HG03135 (cell line): ENCODE results near the gene HERC3.
A peak's percentile ranks its signal among the peaks of the same experiment; 100 is the strongest.

Experiments
- ATAC-seq: cut with Tn5 transposase; IDR thresholded peaks from one replicate; pipeline ENCODE4 v1.9.1; 2021; ENCODE audit warnings: mild to moderate bottlenecking, moderate library complexity; ENCODE audit not compliant: unreplicated experiment

HERC3 gene

DNA sequence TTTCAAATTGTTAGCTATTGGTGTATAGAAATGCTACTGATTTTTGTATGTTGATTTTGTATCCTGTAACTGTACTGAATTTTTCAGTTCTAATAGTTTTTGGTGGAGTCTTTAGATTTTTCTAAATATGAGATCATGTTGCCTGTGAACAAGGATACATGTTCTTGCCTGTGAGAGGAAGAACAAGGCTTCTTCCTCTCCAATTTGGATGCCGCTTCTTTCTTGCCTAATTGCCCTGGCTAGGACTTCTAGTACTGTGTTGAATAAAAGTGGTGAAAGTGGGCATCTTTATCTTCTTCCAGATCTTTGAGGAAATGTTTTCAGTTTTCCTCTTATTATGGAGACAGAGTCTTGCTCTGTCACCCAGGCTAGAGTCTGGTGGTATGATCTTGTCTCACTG lies 121.5 kb downstream of the HERC3 start:
- no peak for ATAC-seq

DNA sequence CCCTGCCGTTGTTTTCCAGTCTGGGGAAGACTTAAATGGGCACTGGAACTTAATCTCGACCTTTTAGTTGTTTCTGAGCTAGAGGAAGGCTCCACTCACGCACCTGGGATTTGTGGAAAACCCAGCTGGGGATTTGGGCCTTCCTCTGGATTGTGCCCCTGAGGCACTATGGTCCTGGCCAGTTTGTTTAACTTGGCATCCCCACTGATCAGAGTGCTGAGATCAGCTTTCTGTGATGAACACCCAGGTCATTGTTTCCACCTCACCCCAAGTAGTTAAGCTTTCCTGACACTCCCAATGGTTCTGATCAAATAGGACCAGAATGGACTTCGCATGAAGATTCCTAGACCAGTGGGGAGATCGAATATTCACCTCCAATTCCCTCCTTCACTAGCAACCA lies 125.8 kb downstream of the HERC3 start:
- no peak for ATAC-seq

DNA sequence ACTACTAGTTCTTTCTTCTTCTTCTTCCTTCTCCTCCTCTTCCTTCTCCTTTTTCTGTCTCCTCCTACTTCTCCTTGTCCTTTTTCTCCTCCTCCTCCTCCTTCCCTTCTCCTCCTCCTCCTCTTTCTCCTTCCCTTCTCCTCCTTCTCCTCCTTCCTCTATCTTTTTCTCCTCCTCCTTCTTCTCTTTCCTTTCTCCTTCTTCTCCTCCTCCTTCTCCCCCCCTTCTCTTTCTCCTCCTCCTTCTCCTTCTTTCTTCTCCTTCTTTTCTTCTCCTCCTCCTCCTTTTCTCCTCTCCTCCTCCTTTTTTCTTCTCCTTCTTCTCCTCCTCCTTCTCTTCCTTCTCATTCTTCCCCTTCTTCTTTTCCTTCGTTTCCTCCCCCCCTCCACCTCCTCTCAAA lies 127.1 kb downstream of the HERC3 start:
- no peak for ATAC-seq

DNA sequence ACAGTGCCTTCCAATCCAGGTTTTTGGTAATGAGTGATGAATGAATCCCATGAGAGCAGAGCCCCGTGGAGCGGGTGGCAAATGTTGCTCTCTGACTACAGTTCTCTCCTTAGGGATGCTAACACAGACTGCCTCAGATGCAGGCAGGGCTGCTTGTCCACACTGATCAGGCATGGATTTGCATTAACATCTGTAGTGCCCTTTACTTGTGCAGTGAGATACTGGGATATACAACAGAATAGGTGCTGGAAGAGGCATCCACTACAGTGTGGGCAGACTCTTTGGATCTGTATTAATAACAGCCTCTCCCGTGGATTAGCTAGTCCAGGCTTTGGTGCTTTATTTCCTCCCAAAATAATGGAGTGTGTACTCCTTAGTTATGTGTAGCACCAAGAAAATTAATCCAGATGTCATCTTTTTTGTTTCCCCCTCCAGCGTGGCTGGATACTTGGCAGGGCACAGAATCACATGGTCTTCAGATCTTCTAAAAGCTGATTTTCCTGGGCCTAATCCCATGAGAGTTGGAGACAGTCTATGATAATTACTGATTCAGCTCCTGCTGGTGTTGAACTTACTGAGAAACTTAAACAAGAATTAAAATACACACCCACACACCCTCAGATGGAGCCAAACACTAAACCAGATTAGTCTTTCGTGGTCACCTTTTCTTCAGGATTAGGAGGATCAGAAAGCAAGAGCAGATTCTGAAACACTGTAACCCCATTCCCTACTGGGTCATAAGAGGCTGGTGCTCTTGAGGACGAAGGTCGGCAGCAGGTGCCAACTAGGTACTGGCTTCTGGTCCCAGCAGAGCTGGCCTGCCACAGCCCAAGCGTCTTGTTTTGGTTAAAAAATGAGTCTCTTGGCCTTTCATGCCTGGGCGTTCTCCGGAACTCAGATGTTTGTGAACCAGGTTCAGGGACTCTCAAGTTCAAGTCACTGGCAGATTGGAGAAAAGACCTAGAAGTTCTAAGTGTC lies 128.5 kb downstream of the HERC3 start:
- no peak for ATAC-seq

DNA sequence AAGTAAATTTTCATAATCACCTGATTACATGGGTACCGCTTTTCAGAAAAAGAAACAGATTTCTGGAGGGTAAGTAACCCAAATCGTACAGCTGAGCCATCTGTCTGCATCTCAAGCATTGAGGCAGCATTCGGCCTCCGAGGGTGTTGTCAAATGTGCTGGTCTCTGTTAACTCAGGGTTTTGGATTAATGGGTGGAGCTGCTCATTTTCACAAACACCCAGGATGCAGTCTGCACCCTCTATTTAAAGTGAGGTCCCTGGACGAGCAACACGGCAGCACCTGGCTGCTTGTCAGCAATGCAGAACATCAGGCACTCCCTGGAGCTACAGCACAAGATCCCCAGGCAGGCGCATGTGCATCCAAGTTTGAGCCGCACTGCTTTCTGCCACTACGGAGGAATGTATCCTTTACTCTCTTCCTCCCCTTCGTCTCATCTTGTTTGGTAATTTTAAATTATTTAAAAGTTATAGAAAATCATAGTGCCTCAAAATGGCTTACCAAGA lies 130.0 kb downstream of the HERC3 start:
- ATAC-seq: no peak

DNA sequence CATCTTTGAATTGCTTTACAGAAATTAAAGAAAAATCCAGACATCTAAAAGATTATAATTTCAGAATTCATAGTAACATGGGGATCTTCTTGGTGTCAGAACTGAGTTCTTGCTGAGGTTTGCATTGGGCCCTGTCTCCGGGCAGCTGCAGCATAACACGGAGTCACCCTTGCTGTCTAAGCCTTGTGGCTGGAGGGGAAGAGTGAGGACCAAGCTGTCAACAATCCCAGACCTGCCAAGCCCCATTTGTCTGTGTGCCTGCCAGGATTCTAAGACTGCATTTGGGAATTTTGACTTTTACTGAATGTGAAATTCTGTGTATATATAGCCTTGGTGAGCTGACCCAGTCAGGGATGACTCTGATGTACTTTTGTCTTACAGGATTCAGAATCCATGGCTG lies 130.5 kb downstream of the HERC3 start:
- ATAC-seq: no peak

DNA sequence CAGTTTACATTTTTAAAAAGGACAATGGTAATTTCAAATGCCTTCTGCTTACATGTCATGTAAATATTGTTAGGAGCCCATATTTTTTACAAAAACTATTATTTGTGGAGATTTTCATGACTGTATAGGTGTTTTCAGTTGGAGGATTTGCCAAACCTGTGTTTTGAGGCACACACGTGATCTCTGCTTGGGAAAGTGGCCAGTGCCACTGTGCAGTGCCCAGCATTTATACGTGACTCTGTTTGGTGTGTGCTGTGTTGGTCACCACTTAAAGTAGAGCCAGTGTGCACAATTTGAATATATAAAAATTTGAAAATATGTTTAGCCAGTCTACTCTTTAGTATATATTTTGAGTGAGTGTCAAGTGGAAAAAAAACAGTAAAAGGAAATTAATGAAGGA lies 132.1 kb downstream of the HERC3 start:
- no peak for ATAC-seq

DNA sequence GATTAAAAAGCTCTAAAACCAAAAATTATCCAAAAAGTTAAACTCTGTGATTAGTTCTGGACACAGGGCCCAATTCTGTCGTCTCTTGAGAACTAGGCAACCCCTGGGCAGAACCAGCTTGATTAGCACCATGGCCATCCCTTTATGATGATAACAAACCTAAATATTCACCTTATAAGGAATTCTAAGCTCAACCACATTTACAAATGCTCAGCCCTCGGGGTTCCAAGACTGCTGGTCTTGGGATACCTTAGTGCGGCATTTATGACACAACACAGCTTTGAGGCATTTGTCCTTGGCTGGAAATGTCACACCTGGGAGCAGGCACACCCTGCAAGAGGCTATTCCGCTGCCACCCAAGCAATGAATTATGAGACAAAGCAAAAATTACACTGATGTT lies 132.9 kb downstream of the HERC3 start:
- no peak for ATAC-seq

DNA sequence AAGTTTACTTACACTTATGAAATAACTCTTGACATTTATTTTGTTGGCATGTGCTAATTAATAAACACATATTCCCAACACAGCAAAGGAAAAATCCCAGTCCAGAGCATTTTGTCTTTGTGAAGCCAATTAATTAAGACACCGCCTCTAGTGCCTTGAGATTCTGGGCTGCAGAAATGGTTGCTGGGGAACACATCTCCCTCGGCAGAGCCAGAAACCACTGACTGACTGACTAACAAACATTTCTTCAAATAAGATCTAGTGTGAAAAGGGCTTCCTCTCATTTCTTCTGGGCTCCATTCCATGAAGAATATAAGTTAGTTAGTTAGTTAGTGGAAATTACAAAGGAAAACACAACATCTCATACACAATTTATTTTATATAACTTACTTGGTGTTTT lies 133.7 kb downstream of the HERC3 start:
- no peak for ATAC-seq

DNA sequence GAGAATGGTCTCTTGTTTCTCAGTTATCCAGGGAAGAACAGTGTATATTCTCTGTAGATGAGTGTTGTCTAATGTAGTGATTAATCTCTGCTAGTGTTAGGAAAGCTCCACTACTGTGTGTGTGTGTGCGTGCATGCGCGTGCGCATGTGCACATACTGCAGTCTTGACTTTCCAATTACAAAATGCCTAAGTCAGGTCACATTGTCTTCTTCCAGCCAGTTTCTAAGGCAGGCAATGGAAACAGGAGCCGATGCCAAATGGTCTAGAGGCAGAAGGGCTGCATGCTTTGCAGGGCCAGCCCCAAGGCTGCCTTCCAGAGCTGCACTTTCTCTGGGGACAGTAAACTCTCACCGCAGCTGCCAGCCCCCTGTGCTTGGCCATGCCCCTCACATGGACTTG lies 135.9 kb downstream of the HERC3 start:
- no peak for ATAC-seq

DNA sequence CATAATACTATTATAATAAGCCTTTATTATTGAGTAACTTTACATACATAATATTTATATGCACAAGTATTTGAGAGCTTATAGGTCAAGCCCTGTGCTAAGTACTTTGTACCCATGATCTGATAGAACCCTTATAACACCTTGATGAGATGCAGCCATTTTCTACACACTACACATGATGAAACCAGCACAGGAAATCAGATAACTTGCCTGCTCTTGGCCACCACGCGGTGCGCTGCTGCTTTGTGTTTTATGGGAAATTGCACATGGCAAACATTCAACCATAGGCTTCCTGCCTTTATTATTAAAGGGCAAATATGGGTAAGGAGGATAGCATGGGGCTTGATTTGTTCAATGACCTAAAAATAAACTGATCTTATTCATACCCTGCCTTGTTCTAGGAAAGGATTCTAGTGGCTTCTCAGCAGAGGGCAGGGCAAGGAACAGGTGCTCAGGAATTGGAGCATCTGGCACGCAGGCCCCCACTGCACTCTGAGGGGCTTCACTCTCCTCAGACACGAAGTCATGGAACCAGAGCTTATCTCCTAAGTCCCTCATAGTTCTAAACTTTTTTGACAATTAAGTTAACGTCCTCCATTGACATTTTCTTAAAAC lies 137.0 kb downstream of the HERC3 start:
- ATAC-seq: no peak

DNA sequence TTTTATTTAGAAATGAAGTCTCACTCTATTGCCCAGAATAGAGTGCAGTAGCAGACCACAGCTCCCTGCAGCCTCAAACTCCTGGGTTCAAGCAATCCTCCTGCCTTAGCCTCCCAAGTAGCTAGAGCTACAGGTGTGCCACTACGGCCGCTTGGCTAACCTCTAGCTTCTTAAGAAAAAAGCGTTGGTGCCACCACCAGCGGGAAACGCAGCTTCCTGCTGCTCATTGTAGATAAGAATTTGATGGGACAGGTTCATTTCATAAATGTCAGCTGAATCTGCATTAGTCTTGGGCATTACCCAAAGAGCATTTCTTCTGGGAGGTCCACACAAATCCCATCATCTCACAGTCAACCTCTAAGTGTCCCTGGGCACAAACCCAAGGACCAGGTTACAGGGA lies 138.5 kb downstream of the HERC3 start:
- no peak for ATAC-seq

DNA sequence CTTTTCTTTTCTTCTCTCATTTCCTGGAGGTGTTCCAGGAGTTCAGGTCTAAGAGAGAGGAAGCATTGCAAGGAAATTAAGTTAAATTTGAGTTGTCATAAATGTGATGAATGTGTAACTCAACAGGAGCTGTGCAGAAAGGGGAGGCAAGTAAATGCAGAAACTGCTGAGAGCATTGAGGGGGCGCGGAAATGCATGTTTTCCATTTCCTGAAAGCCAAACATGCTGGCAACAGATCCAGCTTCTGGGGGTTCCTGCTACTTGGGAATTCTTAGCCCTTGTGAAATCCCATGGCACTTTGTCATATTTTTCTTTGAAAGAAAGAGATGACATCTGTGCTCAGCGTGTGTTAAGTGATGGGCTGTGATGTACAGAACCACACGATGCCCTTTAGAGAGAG lies 139.1 kb downstream of the HERC3 start:
- no peak for ATAC-seq

DNA sequence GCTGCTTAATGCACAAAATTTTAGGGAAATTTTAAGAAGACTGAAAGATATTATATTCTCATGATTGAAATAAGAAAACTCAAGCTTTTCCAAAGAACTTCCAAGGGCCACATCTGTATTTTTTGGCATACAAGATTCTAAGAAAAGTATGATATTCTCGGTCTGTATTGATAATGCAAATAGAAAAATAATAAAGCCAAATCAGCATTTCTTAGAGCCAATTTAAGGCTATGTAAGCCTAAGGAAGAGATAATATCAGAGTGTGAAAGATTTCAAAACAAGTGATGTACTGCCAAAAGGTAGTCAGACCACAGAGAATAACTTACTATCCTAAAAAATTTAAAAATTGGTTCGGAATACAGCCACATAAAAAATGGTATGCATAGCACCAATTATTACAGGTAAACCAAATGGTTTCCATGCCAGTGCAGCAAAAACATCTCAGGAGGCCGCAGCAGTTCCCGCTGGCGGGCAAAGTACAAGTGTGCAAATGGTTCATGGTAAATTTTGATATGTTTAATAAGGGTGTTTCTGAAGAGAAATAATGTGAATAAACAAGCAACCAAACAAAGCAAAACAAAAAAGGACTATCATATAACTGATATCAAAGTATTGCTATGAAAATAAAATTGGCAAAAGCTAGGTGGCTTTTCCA lies 140.6 kb downstream of the HERC3 start:
- ATAC-seq: no peak

DNA sequence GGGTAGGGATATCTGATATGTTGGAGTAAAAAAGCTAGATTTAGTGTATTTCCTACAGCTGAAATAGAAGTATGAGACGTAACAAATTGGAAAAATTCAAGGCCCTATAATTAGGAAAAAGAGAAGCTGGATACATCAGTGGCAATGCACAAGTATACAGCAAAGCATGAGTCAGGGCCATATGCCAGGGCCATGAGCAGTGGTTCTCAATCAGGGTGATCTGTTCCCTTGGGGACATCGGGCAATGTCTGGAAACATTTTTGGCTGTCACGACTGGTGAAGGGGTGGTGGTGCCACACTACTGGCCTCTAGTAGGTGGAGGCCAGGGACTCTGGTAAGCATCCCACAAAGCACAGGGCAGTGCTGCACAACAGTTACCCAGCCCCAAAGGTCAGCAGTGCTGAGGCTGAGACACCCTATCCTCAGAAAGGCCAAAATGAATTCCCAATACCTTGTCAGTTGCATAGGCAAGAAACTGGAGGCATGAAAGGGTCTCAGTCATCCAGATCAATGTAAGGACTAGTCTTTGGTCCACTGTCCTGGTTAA lies 142.2 kb downstream of the HERC3 start:
- ATAC-seq: no peak

DNA sequence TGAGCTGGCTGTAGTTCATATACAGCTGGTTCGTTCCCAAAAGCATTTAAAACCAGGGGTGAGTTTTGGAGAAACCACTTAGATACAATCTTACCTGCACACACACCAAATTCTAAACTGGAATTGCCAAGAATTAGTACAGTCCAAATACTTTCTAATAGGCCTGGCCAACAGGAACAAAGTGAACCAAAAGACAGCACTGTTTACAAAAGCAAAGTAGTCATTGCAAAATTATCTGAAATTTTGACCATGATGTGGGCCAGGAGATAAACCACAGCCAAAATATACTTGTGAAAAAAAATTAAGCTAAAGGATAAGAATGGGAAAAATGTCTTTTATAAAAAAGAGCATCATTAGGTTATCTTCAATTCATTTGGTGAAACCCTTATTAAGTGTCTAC lies 143.3 kb downstream of the HERC3 start:
- no peak for ATAC-seq

DNA sequence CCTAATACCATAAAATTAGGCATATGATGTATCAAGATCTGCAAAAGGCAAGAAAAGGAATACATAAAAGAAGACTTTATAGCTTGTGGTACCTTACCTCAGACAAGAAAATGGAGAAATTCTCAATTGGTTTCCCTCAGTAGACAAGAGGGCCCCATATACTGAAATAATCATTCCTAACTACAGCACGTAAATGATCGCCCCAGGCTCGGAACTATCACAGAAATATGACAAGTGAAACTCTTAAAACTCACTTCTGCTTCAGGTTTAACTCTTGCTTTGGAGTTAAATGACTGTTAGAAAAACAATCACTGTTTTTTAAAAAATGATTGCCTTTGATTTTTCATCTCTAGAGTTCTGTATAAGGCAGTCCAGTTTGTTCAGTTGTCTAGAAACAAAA lies 144.0 kb downstream of the HERC3 start:
- no peak for ATAC-seq

DNA sequence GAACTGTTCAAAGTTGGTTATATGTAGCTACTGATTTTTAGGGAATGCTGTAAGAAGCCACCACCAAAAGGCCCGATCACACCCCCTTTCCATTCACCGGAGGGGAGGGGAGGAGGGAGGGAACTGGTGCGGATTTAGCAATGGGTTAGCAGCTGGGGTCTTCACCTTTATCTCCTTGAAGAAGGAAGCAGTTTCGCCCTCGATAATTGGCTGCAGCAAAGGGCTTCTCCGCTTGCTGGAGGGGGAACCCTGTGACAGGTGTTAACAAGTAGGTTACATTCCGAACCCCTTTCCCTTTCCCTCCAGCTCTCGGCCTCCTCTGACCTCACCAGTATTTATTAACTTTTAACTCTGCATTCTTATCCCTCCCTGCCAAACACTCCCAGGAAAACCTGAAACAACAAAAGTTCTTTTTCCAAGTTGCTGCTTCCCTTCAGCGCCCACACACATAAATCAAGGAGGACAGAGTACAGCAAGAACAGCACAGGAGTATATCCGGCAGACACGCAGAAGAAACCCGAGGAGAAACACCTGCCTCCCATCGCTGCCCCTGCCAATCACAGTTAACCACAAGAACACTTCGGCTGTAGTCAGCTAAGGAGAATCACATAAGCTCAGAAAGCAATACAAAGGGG lies 145.1 kb downstream of the HERC3 start:
- peak; percentile 96 for ATAC-seq

DNA sequence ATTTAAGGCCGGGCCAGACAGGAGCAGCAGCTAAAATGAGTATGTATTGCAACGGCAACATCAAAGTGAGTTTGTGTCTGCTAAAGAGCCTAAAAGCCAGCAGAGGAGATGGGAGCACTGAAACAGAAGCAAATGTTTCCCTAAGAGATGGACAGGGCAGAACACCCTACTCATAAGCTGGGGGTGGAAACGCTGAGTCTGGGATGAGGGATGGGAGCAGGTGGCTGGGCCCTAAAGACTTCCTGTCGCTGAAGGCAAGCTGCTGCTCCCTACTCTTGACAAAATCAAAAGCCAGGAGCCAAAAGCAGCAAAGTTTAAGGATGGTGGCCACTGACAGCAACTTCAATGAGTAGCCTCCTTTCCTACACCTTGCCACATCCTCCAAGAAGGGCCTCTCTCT lies 145.9 kb downstream of the HERC3 start:
- ATAC-seq: no peak

DNA sequence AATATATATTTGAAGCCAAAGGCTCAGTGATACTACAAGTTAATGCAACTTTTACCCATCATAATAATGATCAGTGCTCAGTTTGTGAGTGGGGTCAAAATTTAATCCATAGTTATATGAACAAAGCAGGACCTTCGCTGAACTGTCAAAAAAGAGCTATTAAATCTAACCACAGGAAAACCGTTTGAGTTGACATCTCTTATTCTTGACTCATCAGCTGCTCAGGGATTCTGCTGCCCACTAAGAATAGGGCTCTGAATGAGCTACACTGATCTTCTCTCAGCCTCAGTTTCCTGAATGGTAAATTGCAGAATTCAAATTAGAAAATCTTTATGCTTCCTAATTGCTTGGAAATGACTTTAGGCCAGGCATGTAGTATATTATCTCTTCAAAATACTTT lies 150.3 kb downstream of the HERC3 start:
- ATAC-seq: no peak

DNA sequence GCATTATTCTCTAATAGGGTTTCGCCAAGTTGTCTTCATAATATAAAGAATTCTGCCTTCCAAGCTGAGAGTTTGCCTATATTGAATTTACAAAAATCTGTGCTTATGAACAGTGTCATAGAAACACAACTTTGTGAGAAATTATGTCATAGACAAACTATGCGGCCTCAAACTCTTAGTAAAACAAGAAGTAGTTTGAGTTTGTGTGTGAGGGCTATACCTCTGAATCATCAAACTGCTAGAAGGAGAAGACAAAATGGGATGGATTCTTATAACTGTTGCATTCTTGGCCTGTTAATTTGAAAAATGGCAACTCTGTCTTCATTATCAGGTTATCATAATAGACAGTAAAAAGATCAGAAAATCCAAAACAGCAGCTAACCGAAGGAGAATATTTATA lies 151.4 kb downstream of the HERC3 start:
- ATAC-seq: no peak
